ENCODE data around the gene MICAL2.

DNA sequence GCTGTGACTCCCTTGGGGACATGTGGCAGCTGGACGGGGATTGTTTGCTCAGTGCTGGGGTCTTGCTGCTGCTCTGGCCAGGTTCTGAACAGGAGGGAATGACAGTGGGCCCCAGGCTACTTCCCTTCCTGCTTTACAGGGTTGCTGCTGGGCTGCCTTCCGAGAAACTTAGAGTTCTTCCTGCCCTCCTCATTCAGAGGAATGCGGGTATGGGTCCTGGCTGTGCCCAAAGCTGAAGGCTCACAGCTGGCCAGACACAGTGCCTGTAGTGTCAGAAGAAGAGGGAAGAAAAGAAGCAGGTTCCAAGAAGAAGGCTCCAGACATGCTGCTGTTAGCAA lies 158.7 kb downstream of the MICAL2 start:
- TF ChIP-seq CTCF (IDR thresholded peaks at IDR 0.05) (no peak), GATA3 (IDR thresholded peaks at IDR 0.05; ENCODE audit: borderline replicate concordance) (no peak), EP300 (IDR thresholded peaks at IDR 0.05) (no peak)

All from A549 (cell line).